PC-3 (cell line): ENCODE measurements around the gene CPSF4.

Source experiments
- CTCF ChIP-seq: fragments of 300-600 bp; sonication (generic); conservative IDR thresholded peaks from 2 replicates; pipeline ENCODE4 v1.5.1; 2017; ENCODE audit warnings: antibody characterized with exemption, low read depth, mild to moderate bottlenecking, low read length
- EZH2 ChIP-seq: fragments of 300-600 bp; sonication (generic); IDR thresholded peaks from one replicate; pipeline ENCODE4 v1.6.1; 2017; ENCODE audit warnings: antibody characterized with exemption, mild to moderate bottlenecking, low read length; ENCODE audit not compliant: unreplicated experiment
- EZH2phosphoT487 ChIP-seq: fragments of 300-600 bp; sonication (generic); IDR thresholded peaks from 2 replicates; pipeline ENCODE4 v1.6.1; 2018; ENCODE audit warnings: mild to moderate bottlenecking, antibody characterized with exemption, low read length, borderline replicate concordance

GRCh38 chr7:99404977-99405320, 33.8 kb upstream of the CPSF4 start:
- TF ChIP-seq CTCF = no peak
- TF ChIP-seq EZH2 = no peak
- no peak for TF ChIP-seq EZH2phosphoT487
